Hematopoietic multipotent progenitor cell treated with erythropoietin and hydrocortisone succinate and interleukin-3 and kit ligand, for 8 days (in vitro differentiated cells): ENCODE measurements around the gene TRAPPC1.
A peak's percentile ranks its signal among the peaks of the same experiment; 100 is the strongest.

Experiments used
- DNase-seq: peaks from one replicate; pipeline ENCODE4 v3.0.0-alpha.2; 2015

TRAPPC1 gene

GRCh38 chr17:7940034-7940433 lies 8.3 kb upstream of the TRAPPC1 start:
- no peak for DNase-seq

GRCh38 chr17:7935859-7936258 lies 4.1 kb upstream of the TRAPPC1 start:
- no peak for DNase-seq

GRCh38 chr17:7932949-7933348 lies 1.2 kb upstream of the TRAPPC1 start:
- peak; percentile 74 for DNase-seq

- DNase-seq, result peak; percentile 53
Observed at GRCh38 chr17:7932483-7932891, 741 bp upstream of the TRAPPC1 start.

- DNase-seq, result no peak
Observed at GRCh38 chr17:7930841-7931631, 710 bp downstream of the TRAPPC1 start.

GRCh38 chr17:7929158-7930023 lies 2.4 kb downstream of the TRAPPC1 start, which contains the start of gene KCNAB3:
TSS of gene KCNAB3 (minus strand) at chr17:7929856. CDS start at chr17:7929435, 421 bp downstream.
- DNase-seq, result peak; percentile 22

- no peak for DNase-seq
Observed at GRCh38 chr17:7927596-7927995, 4.2 kb downstream of the TRAPPC1 start.

- DNase-seq, result peak; percentile 78
Observed at GRCh38 chr17:7922845-7923628, 8.7 kb downstream of the TRAPPC1 start.

- DNase-seq, result no peak
Observed at GRCh38 chr17:7922269-7922844, 9.4 kb downstream of the TRAPPC1 start.

GRCh38 chr17:7916808-7917207 lies 14.9 kb downstream of the TRAPPC1 start:
- DNase-seq, result peak; percentile 61

GRCh38 chr17:7916385-7916682 lies 15.4 kb downstream of the TRAPPC1 start:
- DNase-seq, result no peak

GRCh38 chr17:7915611-7916384 lies 15.9 kb downstream of the TRAPPC1 start, which contains the start of gene RNF227:
TSS of gene RNF227 (minus strand) at chr17:7916289. CDS start at chr17:7916195, 94 bp downstream.
- DNase-seq, result peak; percentile 95

GRCh38 chr17:7915179-7915610 lies 16.6 kb downstream of the TRAPPC1 start:
- DNase-seq, result peak; percentile 54

- peak; percentile 90 for DNase-seq
Observed at GRCh38 chr17:7912927-7913524, 18.7 kb downstream of the TRAPPC1 start.

- no peak for DNase-seq
Observed at GRCh38 chr17:7911116-7911515, 20.6 kb downstream of the TRAPPC1 start.

GRCh38 chr17:7910711-7911110 lies 21.0 kb downstream of the TRAPPC1 start:
- DNase-seq, result no peak

GRCh38 chr17:7910281-7910680 lies 21.5 kb downstream of the TRAPPC1 start:
- DNase-seq, result no peak

GRCh38 chr17:7909089-7909488 lies 22.7 kb downstream of the TRAPPC1 start:
- DNase-seq, result no peak

GRCh38 chr17:7903154-7904103 lies 28.3 kb downstream of the TRAPPC1 start:
- no peak for DNase-seq

- peak; percentile 73 for DNase-seq
Observed at GRCh38 chr17:7897773-7898172, 34.0 kb downstream of the TRAPPC1 start.
